ENCODE results near the gene ARSD.
A peak's percentile ranks its signal among the peaks of the same experiment; 100 is the strongest.
"Not testable (repeated sequence)": the region's sequence is repeated elsewhere in the genome, so short reads cannot be mapped to it uniquely, and the experiment has no call there.

The ARSD gene

DNA sequence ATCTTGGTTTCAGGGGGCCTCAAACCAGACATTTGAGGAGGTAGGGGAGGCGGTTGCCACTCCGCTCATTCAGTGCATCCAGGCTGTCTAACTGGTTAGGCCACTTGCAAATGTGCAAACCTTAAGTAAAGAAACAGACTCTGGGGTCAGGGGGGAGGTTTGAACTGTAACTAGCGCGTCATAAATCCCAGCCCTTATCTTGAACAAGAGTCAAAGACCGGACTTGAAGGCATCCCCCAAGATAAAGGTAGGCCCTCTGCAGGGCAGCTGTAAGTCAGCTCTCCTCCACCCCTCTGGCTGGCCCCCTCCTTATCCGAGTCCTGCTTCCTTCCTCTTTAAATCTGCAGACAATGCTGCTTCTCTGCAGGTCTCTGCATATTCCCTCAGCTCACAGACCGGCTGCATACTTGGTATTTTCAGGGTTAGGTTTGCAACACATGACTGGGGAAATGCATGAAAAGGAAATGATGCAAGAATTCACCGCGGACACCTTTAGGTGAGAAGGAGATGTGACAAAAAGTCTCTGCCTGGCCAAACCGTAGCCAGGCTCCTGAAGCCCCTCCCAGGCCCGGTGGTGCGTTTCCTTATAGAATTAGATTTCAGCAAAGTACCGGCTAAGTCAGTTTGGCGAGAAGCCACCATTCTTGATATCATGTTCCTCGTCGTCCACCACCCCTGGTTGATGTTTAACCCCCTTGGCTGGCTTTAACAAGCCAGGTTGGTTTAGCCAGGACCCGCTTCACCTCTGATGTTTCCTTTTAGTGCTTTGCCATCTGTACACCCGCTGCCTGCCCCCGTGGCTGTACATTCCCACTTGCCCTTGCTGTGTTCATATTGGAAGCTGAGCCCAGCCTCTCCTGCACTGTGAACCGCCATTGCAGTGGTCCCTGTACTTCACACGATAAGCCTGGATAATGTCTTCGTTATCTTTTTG lies 31.2 kb downstream of the ARSD start:
- peak in 1 of 58 donors; percentile 0 for DNase-seq

DNA sequence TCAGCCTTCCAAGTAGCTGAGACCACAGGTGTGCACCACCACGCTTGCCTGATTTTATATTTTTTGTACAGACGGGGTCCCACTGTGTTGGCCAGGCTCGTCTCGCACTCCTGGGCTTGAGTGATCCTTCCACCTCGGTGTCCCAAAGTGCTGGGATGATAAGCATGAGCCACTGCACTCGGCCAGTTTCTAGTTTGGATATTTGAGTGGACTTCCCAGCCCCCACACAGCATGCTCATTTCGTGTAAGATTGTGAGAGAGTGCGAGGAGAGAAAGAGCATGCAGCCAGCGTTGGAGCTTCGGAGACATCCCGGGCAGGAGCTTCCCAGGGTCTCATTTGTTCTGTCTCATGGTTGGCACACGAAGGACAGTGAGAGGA lies 31.8 kb downstream of the ARSD start:
- no peak for DNase-seq

DNA sequence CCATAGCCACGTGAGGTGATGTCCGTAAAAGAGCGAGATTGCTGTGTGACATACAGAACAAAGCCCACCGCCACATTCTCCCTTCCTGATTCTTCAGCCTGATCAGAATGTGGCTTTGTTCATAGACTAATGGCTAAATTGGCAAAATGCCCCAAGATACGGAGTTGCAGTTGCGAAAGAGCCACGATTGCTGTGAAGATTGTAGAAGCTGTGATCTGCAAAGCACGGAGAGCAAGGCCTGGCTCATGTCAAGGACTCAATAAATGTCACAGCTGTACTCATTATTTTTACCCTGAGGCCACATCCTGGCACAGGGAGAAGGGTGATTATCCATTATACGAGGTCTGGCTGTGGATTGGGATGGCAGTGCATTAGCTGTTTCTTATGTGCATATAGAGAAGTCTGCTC lies 34.2 kb downstream of the ARSD start:
- DNase-seq: no peak

DNA sequence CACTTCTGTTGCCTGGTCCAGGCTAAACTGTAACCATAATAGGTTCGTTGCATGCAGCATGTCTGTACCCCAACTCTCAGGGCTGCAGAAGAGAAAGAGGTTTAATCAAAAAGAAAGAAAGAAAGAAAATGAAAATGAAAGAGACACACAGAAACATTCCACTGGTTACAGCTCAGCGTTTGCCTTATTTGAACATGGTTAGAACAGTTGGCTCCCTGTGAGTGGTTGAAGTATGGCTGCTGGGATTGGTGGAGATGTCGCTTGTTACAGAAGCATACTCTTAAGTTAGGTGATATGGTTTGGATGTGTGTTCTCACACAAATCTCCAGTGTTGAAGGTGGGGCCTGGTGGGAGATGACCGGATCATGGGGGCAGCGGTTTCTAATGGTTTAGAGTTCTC lies 36.3 kb downstream of the ARSD start:
- no peak for DNase-seq

DNA sequence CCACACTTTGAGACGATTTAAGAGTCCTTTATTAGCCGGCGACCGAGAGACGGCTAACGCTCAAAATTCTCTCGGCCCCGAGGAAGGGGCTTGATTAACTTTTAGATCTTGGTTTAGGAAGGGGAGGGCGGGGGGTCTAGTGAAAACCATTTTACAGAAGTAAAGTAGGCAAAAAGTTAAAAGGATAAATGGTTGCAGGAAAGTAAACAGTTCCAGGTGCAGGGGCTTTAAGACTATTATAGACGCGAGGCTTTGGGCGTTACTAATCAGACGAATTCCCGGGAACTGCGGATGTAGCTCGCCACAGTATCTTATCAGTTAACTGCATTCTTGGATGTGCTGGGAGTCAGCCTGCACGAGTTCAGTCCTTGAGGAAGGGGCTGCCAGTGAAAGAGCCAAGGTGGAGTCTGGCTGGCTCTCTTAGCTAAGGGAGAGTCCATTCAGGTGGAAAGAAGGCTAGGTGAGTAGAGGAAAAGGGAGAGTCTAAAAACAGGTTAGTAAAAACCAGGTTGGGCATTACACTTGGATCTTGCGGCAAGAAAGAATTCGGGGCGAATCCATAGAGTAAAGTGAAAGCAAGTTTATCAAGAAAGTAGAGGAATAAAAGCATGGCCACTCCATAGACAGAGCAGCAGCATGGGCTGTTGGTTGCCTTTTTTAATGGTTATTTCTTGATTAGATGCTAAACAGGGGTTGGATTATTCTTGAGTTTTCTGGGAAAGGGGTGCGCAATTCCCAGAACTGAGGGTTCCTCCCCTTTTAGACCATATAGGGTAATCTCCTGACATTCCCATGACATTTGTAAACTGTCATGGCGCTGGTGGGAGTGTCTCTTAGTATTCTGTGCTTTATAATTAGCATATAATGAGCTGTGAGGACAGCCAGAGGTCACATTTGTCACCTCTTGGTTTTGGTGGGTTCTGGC lies 38.3 kb downstream of the ARSD start:
- not testable (repeated sequence) for DNase-seq

DNA sequence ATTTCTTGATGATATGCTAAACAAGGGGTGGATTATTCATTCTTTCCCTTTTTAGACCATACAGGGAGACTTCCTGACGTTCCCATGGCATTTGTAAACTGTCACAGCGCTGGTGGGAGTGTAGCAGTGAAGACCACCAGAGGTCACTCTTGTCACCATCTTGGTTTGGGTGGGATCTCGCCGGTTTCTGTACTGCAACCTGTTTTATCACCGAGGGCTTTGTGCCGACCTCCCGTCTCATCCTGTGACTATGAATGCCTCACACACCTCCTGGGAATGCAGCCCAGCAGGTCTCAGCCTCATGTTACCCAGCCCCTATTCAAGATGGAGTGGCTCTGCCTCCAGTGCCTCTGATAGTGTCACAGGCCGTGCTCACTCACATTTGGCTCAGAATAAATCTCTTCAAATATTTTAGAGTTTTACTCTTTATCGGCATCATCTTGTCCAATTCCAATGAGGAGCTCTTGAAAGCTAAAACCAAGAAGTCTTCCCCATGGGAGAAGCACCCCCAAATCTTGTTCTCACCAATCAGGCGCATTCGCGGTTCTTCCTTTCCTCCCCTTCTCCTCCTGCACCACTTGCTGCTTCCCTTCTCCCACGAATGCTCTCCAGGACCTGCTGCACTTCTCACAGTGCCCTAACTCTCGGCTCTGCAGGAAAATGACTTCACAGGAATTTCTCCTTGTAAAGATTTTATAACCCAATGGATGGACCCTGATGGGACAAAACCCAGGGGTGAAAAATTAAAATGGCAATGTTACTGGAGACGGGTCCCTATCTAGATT lies 39.2 kb downstream of the ARSD start:
- peak in 2 of 58 donors; percentile 0 for DNase-seq

DNA sequence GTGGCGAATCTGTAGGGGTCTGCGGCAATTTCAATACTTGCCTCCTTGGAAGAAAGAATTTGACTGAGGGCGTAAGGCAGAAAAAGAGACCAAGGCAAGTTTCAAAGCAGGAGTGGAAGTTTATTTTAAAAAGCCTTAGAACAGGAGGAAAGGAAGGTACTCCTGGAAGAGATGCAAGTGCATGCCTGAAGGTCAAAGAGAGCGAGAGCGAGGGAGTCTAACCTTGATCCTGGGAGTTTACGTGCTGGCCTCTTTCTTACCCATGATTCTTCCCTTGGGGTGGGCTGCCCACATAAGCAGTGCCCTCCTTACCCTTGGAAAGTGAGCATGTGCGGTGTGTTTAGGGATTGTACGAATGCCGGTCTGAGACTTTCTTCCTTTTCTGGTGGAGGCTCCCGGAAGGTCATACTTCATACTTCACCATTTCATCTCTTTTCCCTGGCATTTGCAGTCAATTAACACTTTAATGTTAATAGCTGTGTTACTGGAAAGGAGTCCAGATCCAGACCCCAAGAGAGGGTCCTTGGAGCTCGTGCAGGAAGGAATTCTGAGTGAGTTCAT lies 40.0 kb downstream of the ARSD start:
- DNase-seq: no peak

DNA sequence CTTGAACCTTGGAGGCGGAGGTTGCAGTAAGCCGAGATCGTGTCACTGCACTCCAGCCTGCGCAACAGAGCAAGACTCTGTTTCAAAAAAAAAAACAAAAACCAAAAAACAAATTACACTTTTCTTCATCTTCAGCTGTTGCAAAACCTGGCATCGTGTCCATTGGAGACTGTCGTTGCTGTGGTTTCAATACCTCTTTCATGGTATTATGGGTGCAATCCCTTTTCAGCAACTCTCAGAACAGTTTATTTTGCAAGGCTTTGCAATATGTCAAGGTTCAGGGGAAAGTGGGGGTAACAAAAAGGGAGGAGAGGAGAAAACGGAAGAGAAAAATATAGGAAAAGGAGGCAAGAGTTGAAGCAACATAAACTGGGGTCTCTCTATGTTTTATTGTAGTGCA lies 40.8 kb downstream of the ARSD start:
- no peak for DNase-seq

DNA sequence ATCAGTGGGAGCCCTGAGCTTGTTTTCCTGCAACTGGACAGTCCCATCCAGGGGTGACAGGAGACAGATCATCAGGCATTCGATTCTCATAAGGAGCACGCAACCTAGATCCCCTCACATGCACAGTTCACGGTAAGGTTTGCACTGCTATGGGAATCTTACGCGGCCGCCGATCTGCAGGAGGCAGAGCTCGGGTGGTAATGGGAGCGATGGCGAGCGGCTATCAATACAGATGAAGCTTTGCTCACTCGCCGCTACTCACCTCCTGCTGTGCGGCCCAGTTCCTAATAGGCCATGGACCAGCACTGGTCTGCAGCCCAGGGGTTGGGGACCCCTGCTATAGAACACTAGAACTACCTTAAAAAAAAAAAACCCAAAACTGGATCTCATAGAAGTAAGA lies 45.4 kb downstream of the ARSD start:
- no peak for DNase-seq

DNA sequence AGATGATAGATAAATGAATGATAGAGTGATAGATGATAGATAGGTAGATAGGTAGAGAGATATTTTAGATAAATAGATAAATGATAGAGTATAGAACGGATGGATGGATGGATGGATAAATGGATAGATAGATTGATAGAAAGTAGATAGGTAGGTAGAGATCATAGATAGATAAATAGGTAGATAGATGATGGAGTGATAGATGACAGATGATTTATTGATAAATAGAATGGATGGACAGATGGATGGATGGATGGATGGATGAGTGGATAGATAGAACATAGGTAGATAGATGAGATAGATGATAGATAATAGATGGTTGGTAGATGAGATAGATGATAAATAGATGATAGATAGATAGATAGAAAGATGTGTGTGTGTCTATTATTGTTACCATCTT lies 49.5 kb downstream of the ARSD start:
- no peak for DNase-seq

DNA sequence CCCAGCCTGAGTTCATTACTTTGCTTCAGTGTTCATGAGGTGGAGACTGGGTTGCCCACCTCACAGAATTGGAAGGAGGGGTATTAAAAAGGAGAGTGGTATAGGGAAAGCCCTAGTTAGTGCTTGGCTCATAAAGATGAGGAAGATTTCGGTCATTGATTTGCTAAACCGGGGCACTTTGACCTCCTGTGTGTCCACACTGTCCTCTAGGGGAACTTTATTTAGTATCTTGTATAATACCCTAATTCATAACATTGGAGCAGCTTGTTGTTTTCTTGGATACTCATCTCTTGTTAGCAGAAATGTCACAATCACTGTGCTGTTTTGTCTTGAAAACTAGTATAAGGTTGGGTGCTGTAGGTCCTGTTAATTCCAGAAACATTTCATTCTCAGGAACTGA lies 50.6 kb downstream of the ARSD start:
- no peak for DNase-seq

DNA sequence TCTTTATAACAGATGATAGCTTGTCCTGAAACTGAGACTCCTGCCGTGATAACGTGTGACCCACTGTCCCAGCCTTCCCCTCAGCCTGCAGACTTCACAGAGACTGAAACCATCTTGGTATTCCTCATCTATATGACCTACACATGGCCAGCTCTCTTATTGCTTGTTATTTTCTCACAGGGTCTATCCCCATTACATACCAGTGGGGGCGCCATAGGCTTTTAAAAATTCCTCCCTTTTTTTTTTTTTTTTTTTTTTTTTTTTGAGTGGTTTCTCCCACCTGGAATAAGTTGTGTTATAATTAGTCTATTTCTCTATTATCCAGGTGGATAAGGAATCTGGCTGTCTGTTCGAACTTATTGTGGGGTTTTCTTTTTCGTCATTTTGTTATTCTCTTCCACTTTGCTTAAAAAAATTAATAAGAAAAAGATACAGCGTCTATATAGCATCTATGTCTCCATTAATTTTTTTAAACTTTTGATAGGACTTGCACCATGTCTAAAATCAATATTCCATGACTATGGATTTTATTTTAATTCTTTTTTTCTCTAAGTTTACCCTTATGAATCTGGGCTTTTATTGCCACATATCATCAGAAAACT lies 53.2 kb downstream of the ARSD start:
- no peak for DNase-seq

DNA sequence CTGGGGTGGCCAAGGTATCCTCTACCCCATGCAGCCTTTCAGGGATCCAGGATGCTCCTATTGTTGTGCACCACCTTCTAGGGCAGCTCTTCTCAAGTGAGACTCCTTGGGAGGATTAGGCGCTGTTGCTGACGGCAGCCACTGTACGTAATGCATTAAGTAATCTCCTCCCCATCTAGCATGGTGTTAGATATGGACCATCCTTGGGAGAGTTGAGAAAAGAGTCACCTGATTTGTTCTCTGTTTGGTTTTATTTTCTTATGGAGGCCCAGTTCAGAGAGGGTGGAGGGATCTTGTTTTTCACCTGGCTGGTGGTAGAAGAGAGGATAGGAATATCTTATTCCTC lies 54.0 kb downstream of the ARSD start:
- DNase-seq: no peak

DNA sequence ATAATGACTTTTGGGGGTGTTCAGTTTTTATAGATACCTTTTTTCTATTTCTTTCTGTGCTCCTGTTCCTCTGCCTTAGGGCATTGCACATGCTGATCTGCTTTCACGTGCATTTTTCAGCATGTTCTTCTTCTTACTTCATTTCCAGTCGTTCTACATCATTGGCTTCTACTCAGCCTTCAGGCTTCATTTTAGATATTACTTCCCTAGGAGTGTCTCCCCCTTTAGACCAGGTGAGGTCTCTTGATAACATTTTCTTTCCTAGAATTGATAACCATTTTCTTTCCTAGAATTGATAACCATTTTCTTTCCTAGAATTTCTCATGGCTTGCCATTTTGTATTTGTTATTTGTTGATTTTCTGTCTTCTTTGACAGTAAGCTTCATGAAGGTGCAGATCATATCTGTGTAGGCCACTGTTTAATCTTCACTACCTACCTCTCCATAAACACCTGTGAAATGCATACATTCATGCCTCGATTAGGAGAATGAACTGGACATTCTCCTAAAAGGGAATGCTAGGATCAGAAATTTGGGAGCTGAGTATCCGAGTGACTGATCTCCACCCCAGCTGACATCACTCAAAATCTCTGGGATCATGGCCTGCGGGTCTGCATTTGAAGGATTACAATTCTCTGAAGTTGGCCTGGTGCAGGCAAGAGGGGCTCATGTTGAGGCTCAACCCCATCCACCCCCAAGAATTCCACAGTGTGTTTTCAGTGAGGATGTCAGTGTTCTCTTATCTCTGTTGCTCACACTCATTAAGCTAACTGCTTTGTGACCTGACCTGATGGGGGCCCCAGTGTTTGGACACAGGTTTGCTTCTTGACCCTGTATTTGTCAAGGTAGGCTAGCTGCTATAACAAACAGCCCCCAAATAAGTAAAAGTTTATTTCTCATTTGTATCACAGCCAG lies 54.7 kb downstream of the ARSD start:
- no peak for DNase-seq

DNA sequence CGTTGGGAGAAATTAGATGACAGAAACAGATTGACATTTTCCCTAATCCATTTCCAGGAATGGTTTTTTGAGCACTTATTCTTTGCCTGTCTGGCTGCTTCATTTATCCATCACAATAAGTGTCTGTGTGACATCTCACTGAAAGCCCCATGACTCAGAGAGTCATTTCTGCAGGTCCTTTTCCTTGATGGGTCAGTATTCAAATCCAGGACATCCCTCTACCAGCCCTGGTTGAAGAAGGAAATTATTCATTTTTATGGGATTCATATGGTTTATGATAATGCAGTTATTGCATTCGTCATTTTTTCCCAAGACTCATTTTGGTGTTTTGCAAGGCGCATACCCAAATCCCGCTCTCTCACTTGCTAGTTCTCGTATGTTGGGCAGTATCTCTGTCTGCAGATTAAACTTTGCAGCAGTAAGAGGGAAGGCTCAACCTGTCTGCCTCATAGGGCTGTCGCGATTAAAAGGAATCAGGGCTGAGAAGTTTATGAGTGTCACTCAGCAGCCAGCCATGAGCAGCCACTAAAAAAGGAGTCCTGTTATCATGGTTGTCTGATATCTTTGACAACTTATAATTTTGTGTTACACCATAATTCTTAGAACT lies 56.4 kb downstream of the ARSD start:
- no peak for DNase-seq

DNA sequence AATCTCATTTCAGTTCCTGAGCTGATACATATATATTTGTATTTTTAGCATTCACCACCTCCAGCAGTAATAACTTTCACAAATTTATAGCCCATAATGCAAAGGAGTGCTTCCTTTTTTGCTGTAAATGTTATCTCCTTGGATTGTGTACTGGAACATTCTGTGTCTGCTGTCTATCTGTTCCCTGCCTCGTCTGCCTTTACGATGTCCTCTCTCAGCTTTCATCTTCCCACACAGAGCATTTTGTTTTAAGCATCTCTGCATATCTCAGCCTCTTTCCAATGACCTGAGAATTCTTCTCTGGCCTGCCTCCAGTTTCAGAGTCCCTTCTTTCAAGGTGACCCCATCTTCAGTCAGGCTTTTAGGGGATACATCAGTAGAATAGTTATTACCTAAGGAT lies 57.3 kb downstream of the ARSD start:
- no peak for DNase-seq

DNA sequence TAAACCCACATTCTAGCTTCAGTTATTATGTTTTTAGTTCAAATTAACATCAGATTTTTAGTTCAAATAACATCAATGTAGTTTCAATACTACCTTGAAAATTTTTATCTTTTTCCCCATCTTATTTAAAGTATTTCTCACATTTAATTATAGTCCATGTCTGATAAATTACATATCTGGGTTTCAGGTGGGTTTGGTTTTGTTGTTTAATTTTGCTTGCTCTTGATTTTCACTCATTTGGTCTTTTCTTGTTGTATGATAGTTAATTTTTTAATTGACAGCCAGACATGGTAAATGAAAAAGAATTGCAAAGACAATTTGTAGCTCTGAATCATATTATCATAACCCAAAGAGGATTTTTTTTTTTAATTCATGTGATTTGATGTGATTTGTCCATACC lies 58.5 kb downstream of the ARSD start:
- no peak for DNase-seq

DNA sequence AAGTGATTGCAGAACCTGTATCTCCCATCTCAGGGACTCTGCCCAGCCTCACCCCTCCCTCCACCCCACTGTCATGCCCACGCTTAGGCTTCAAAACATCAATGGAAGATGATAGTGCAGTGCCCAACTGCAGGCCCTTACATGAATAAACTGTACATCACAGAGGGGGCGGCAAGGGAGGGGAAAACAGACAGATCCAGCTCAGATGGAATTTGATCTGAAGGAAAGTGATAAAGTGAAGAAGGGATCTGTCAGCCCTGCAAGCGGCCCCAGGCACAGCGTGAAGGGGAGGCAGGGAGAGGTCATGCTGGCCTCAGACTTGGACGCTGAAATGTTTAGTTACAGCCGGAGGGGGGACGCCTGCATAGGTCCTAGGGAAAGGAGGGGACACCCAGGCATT lies 61.9 kb downstream of the ARSD start:
- DNase-seq: no peak

DNA sequence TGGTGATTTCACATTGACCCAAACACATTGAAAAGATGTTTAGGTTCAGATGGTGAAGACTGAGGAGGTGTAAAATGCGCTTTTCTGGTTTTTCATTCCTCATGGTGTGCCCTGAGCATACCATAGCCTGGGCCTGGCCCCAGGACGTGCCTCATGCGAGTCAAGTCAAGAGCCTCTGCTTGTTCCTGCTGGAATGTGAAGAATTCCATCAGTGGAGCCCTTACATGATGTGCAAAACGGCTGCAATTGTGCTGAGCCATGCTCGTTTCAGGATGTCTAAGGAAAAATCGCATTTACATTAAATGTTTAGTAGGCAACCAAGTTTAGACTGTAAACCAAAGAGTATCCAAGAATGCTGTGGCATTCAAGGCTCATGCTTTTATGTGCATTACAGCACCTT lies 65.5 kb downstream of the ARSD start:
- DNase-seq: no peak
